Activated CD4-positive, alpha-beta T cell treated with anti-CD3 and anti-CD28 coated beads, Interleukin-2, amount 50 U/mL, for 16 hours (primary cell): Measurements from ENCODE around the gene PPP1R15B.

ENCODE experiments used
- DNase-seq: peaks from one replicate; pipeline ENCODE4 v3.0.0-alpha.2; 2020

PPP1R15B gene

DNA sequence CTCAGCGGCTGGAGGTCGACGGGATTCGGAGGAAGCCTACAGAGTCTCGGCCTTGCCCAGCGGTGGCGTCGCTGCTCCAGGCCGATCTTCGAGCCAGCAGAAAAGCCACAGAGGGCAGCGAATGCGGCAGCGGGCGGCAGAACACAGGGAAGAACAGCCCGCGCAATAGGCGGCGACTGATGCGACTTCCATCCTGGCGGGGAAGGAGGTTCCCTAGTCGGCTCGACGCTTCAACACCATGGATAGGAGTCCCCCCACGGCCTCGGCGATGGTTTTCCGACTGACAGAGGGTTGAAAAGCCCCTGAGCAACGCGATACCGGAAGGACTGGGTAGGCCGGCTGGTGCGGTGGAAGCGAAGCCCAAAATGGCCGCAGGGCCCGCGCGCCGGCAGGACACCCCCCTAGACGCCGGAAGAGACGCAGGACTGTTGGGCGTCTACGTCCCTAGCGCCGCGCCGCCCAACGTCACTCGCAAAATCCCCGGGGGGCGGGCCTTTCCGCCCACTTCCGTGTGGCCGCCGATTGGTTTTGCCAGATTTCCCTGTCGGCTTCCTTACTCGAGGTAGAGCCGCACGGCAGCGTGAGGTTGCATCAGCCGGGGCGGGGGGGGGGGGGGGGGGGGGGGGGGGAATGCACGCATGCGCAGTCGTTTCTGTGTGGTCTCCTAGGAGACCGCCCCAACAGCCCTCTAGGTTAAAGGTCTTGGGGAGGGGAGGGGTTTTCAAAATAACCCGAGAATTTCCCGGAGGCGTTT is at the start of gene PPP1R15B:
Gene PPP1R15B (minus strand): TSS at position 367 of the 754 bp plus-strand sequence. CDS start 406 bp downstream, outside the sequence.
- DNase-seq = peak; percentile 99

DNA sequence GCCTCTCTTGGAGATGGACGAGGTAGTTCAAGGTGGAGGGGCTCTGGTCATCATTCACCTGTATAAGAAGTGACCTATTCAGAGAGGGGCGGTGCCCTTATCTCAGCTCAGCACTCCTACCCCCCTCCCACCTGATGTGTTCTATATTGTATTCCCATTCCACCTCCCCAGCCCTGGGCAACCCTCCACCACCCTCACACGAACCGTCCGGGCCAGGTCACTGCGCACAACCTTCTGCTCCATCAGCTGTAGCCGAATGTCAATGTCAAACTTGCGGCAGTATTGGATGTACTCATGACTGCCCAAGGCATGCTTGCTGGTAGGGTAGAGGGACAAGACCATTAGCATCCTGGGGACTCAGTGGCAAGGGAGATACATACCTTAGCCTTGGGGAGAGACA is 48.7 kb upstream of the PPP1R15B start:
- no peak for DNase-seq

GRCh38 chr1:204459706-204460105 is 48.1 kb upstream of the PPP1R15B start:
- no peak for DNase-seq

DNA sequence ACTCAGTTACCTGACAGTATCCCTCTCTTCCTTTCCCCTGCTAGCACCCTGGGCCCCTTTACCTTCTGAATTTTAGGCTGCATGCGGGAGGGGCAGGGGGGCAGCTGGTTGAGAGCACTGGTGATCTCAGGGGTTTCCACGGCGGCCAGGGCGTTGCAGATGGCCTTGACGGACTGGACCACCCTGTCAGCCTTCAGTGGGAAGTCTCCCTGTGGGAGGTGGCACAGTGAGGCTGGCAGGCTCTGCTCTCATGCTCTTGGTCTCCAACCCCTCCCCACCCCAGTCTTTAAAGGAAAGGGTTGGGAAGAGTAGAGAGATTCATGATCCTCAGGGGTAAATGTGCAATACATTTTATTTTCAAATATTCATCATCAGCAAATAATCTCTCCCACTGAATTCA is 46.0 kb upstream of the PPP1R15B start:
- DNase-seq = no peak

- no peak for DNase-seq
These were observed 45.3 kb upstream of the PPP1R15B start for GRCh38 chr1:204456826-204457442.

DNA sequence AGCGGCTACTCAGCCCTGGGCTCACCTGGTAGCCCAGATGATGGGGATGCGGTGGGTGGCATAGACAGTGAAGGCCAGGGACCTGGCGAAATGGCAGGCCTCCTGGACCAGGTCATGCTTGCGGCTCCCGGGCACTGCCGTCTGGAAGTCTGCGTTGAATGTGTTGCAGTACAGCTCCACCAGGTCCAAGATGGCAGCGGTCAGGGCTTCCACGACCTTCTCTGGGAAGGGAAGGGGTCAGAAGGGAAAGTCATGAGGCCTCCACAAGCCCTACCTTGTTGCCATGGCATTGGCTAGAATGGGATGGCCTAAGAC is 44.2 kb upstream of the PPP1R15B start:
- no peak for DNase-seq

GRCh38 chr1:204455063-204455830 is 43.6 kb upstream of the PPP1R15B start:
- no peak for DNase-seq

- DNase-seq = no peak
These were observed 42.9 kb upstream of the PPP1R15B start for GRCh38 chr1:204454476-204454875.

- peak; percentile 67 for DNase-seq
These were observed 41.6 kb upstream of the PPP1R15B start for GRCh38 chr1:204453141-204453772.

GRCh38 chr1:204451352-204452124 is 39.9 kb upstream of the PPP1R15B start:
- DNase-seq = no peak

- no peak for DNase-seq
These were observed 39.0 kb upstream of the PPP1R15B start for GRCh38 chr1:204450461-204451257.

- no peak for DNase-seq
These were observed 38.2 kb upstream of the PPP1R15B start for GRCh38 chr1:204449678-204450280.

GRCh38 chr1:204448991-204449677 is 37.5 kb upstream of the PPP1R15B start:
- no peak for DNase-seq

GRCh38 chr1:204448344-204448964 is 36.8 kb upstream of the PPP1R15B start:
- no peak for DNase-seq

DNA sequence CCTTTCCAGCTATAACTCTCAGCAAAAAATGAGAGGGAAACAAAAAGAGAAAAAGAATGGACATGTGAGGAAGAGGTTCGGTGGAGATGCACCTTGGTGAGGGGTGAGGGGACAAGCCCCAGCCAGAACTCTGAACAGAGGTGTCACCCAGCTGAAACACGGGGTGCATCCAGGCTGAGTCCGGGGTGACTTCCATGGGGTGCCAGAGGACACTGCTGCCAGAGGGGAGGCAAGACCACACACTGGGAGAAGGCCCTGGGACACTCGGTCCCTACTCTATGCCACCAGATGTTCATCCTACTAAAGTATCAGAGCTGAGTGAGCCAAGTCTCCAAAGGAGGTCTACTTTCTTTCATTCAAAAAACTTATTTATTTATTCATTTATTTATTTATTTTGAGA is 36.1 kb upstream of the PPP1R15B start:
- DNase-seq = no peak

GRCh38 chr1:204447190-204447589 is 35.6 kb upstream of the PPP1R15B start:
- DNase-seq = no peak

DNA sequence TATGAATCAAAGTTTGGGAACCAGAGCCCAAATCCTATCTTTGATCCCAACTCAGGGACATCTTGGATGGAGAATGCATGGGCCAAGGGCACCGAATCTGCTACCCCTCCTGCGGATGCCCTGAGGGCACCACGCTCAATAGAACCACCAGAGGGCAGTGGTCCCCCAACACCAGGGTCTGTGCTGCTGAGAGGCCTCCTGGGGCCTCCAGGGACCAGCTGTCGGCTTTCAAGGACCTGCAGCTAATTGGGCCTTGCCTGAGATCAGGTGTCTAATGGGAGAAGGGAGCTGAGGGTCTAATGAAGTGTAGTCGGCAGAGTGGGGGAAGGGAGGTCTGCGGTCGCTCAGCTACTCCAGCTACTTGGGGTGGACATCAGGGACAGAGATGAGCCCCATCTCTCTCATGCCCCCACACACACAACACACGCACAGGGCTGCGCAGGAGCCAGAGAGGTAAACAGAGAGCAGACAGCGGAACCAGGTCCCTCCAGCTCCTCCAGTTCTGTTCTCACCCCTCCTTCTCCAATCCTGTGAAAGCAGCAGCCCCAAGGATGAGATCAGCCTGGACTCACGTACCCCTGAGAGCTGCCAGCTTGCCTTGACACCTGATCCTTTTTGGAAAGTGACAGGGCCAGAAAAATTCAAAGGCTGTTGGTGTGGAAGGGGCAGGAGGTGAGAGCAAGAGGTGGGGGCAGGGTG is 34.9 kb upstream of the PPP1R15B start:
- DNase-seq = peak; percentile 76

GRCh38 chr1:204445860-204446412 is 34.3 kb upstream of the PPP1R15B start:
- peak; percentile 59 for DNase-seq

- peak; percentile 65 for DNase-seq
These were observed 32.4 kb upstream of the PPP1R15B start for GRCh38 chr1:204443871-204444581.
